Osteocyte (in vitro differentiated cells): ENCODE measurements around the gene SLC5A10. TPM values are rescaled to one million over a fixed set of nuclear protein-coding genes. Genes with fewer than 3 reads are reported as not detected.

Experiments
- DNase-seq: peaks from one replicate; pipeline ENCODE4 v3.0.0; 2021; ENCODE audit warnings: mixed read lengths; ENCODE audit not compliant: unreplicated experiment; ENCODE audit errors: extremely low spot score
- H3K27ac Mint-ChIP-seq: one replicate; pipeline ENCODE4 v1.8.0; 2021; ENCODE audit warnings: mild to moderate bottlenecking, mixed read lengths; ENCODE audit not compliant: unreplicated experiment
- H3K27me3 Mint-ChIP-seq: one replicate; pipeline ENCODE4 v1.8.0; 2021; ENCODE audit warnings: mixed read lengths; ENCODE audit not compliant: unreplicated experiment
- H3K36me3 Mint-ChIP-seq: one replicate; pipeline ENCODE4 v1.8.0; 2021; ENCODE audit warnings: mixed read lengths; ENCODE audit not compliant: unreplicated experiment
- H3K4me1 Mint-ChIP-seq: one replicate; pipeline ENCODE4 v1.8.0; 2021; ENCODE audit warnings: mixed read lengths; ENCODE audit not compliant: unreplicated experiment
- H3K4me3 Mint-ChIP-seq: one replicate; pipeline ENCODE4 v1.8.0; 2021; ENCODE audit warnings: mild to moderate bottlenecking, moderate library complexity, mixed read lengths; ENCODE audit not compliant: unreplicated experiment
- H3K9me3 Mint-ChIP-seq: one replicate; pipeline ENCODE4 v1.8.0; 2021; ENCODE audit warnings: mixed read lengths; ENCODE audit not compliant: unreplicated experiment
- total RNA-seq: library from RNA; stranded (reverse); gene quantifications from 2 replicates; pipeline ENCODE4 v1.2.1, GENCODE V29; 2021
- TF ChIP-seq, protein P1 (sequence below): fragments of 200-600 bp; sonication (generic); IDR thresholded peaks from 2 replicates; pipeline ENCODE4 v1.5.0; 2021; ENCODE audit warnings: antibody characterized with exemption, mild to moderate bottlenecking, moderate library complexity

Gene SLC5A10
- total RNA-seq, 1 donor from 2014 or later = not detected

- no peak for DNase-seq
- TF ChIP-seq, protein P1, sequence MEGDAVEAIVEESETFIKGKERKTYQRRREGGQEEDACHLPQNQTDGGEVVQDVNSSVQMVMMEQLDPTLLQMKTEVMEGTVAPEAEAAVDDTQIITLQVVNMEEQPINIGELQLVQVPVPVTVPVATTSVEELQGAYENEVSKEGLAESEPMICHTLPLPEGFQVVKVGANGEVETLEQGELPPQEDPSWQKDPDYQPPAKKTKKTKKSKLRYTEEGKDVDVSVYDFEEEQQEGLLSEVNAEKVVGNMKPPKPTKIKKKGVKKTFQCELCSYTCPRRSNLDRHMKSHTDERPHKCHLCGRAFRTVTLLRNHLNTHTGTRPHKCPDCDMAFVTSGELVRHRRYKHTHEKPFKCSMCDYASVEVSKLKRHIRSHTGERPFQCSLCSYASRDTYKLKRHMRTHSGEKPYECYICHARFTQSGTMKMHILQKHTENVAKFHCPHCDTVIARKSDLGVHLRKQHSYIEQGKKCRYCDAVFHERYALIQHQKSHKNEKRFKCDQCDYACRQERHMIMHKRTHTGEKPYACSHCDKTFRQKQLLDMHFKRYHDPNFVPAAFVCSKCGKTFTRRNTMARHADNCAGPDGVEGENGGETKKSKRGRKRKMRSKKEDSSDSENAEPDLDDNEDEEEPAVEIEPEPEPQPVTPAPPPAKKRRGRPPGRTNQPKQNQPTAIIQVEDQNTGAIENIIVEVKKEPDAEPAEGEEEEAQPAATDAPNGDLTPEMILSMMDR = no peak
- H3K36me3 Mint-ChIP-seq = no peaks in the 10 kb centered on the region
- H3K27ac Mint-ChIP-seq = no peak overlapping the region
- peak overlapping the region; percentile 26 for H3K4me3 Mint-ChIP-seq
- H3K4me1 Mint-ChIP-seq = peaks cover 5% of the 10 kb centered on the region
- no peaks in the 10 kb centered on the region for H3K9me3 Mint-ChIP-seq
- H3K27me3 Mint-ChIP-seq = no peaks in the 10 kb centered on the region
Observed at GRCh38 chr17:19005789-19006430, 53.9 kb downstream of the SLC5A10 start.

DNA sequence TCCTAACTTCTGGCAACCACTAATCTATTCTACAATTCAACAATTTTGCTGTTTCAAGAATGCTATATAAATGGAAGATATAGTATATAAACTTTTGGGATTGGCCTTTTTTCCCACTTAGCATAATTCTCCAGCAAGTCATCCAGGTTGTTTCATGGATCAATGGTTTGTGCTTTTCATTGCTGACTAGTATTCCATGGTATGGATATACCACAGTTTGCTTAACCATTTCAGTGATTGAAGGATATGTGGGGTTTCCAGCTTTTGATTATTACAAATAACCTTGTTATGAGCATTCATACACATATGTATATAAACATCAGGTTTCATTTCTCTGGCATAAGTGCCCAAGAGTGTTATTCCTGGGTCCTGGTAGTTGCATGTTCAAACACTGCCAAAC lies 54.7 kb downstream of the SLC5A10 start:
- Mint-ChIP-seq H3K27me3 (no peaks in the 10 kb centered on the region), H3K4me3 (no peak overlapping the region), H3K4me1 (peaks cover 5% of the 10 kb centered on the region), H3K9me3 (no peaks in the 10 kb centered on the region), H3K27ac (no peak overlapping the region), H3K36me3 (no peaks in the 10 kb centered on the region)
- no peak for DNase-seq
- TF ChIP-seq, protein P1 = no peak

DNA sequence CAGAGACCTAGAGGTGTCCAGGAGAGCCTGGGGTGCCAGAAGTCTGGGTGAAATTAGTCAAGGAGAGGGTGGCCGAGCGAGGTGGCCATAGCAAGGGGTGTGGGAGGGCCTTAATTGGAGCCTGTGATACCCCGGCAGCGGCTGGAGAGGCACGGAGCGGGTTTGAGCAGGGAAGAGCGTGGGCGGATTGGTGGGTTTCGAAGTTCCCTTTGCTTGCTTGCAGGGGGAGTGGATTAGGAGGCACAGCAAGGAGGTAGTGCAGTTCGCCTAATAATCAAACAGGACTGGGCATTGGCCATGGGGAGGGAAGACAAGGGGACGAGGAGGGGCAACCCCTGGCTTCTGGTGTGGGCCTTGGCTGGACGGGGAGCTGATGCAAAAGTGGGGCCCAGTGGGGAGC lies 58.0 kb downstream of the SLC5A10 start:
- no peaks in the 10 kb centered on the region for H3K9me3 Mint-ChIP-seq
- no peak for DNase-seq
- no peaks in the 10 kb centered on the region for H3K4me1 Mint-ChIP-seq
- TF ChIP-seq, protein P1 = no peak
- no peak overlapping the region for H3K4me3 Mint-ChIP-seq
- no peaks in the 10 kb centered on the region for H3K27me3 Mint-ChIP-seq
- no peaks in the 10 kb centered on the region for H3K36me3 Mint-ChIP-seq
- H3K27ac Mint-ChIP-seq = no peak overlapping the region

DNA sequence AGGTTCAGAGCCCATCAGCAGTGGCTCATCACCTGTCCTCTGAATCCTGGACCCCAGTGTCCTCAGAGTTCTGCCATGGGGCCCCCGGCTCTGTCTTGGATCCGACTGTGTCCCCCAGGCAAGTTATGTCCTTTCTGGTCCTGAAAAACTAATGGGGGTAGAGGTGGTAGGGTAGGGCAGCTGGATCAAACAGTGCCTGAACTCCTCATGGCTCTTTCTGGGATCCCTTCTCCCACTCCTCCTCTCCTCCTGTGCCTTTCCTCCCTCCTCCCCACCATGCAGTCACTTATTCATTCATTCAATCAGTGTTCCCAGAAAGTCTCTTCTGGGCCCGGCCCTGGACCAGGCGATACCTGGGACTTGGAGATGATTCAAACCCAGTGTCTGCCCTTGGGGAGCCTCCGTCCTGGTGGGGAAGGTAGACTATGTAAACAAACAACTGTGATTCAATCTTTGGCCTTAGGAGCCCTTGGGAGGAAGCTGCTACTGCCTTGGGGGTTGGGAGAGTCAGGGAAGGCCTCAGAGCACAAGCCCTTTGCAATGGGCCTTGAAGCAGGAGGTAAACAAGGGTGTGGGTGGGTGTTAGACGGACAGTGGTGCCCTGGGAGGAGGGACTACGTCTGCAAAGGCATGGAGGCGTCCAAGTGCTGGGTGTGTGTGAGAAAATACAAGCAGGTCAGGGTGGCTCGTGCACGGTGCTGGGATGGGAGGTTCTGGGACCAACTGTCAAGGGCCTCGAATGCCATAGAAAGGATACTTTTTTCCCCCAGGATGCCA lies 59.0 kb downstream of the SLC5A10 start:
- Mint-ChIP-seq H3K4me3 (no peak overlapping the region), H3K9me3 (no peaks in the 10 kb centered on the region), H3K36me3 (no peaks in the 10 kb centered on the region), H3K27me3 (no peaks in the 10 kb centered on the region), H3K4me1 (no peaks in the 10 kb centered on the region), H3K27ac (no peak overlapping the region)
- TF ChIP-seq, protein P1 = no peak
- DNase-seq = no peak

- Mint-ChIP-seq H3K27ac (no peak overlapping the region), H3K9me3 (no peaks in the 10 kb centered on the region), H3K27me3 (no peaks in the 10 kb centered on the region), H3K4me3 (no peak overlapping the region), H3K36me3 (no peaks in the 10 kb centered on the region), H3K4me1 (no peaks in the 10 kb centered on the region)
- TF ChIP-seq, protein P1 = no peak
- DNase-seq = no peak
Observed at GRCh38 chr17:19011581-19011980, 59.6 kb downstream of the SLC5A10 start.
